ENCODE results near the gene ACBD3. TPM values are rescaled to one million over a fixed set of nuclear protein-coding genes. Genes with fewer than 3 reads are reported as not detected.
A peak's percentile ranks its signal among the peaks of the same experiment; 100 is the strongest.

The ACBD3 gene
- polyA plus RNA-seq: 10 to 100 TPM; 16.1 to 42.4 (median 23.4) TPM
- long read RNA-seq, donor 1: 0 reads
- long read RNA-seq, donor 2, partial matches to known transcripts: 0 of 2 reads
- long read RNA-seq, donor 2, other reads (novel, unspliced or antisense): 0 of 2 reads
- long read RNA-seq, donor 3, partial matches to known transcripts: 14 of 15 reads
- long read RNA-seq, donor 3, other reads (novel, unspliced or antisense): 0 of 15 reads
- long read RNA-seq, donor 4: 0 reads
- long read RNA-seq, donor 5, partial matches to known transcripts: 0 of 2 reads
- long read RNA-seq, donor 5, other reads (novel, unspliced or antisense): 0 of 2 reads
- long read RNA-seq, donor 6, partial matches to known transcripts: 6 of 10 reads
- long read RNA-seq, donor 6, other reads (novel, unspliced or antisense): 0 of 10 reads
- long read RNA-seq, donor 7: 0 reads
- long read RNA-seq, donor 8, partial matches to known transcripts: 0 of 1 reads
- long read RNA-seq, donor 8, other reads (novel, unspliced or antisense): 0 of 1 reads
- long read RNA-seq, donor 9: 0 reads
- long read RNA-seq, donor 10, transcript ACBD3-201 (8 exons, 3,573 nt): major isoform, 5 of 17 reads
- long read RNA-seq, donor 10, partial matches to known transcripts: 12 of 17 reads
- long read RNA-seq, donor 10, other reads (novel, unspliced or antisense): 0 of 17 reads

- H3K27me3 ChIP-seq (ENCODE audit: control insufficient read depth in 3 of 3, insufficient read depth in 3 of 3, low read length in 3 of 3): no peaks in the 10 kb centered on the region
- 0 to 1% (median 1%) methylated on average over 56 to 75 of the region's 75 CpGs for WGBS, 3 donors
- DNase-seq (peak; percentile 87 to 96), FAIRE-seq (no peak)
- H3K9me3 ChIP-seq (ENCODE audit: control insufficient read depth in 2 of 2, insufficient read depth in 1 of 2, low read depth in 1 of 2, low read length in 1 of 2): no peaks in the 10 kb centered on the region
- H3K27ac ChIP-seq (ENCODE audit: low read depth in 1 of 3, low read length in 2 of 3): peak within 1 kb of the TSS; percentile 87 to 99 (median 93)
- peaks cover 2 to 9% (median 7%) of the 10 kb centered on the region in 3 donors for H3K4me1 ChIP-seq (ENCODE audit: control insufficient read depth in 3 of 3, insufficient read depth in 2 of 3, low read depth in 1 of 3, low read length in 2 of 3)
- peaks cover 0 to 15% (median 2%) of the 10 kb centered on the region in 3 donors for H3K36me3 ChIP-seq (ENCODE audit: control insufficient read depth in 3 of 3, insufficient read depth in 2 of 3, low read depth in 1 of 3, low read length in 3 of 3)
- peak within 1 kb of the TSS; percentile 94 to 96 (median 94) for H3K4me3 ChIP-seq (ENCODE audit: low read depth in 1 of 3, low read length in 3 of 3)
Observed at GRCh38 chr1:226186124-226187018, at the start of gene ACBD3. Gene ACBD3, minus strand, starts transcription at chr1:226186741. Its CDS starts 66 bp downstream, at chr1:226186675.

- DNase-seq: no peak
- H3K9me3 ChIP-seq (ENCODE audit: control insufficient read depth in 2 of 2, insufficient read depth in 1 of 2, low read depth in 1 of 2, low read length in 1 of 2): no peaks in the 10 kb centered on the region
- 88 to 96% (median 92%) methylated on average over 3 of the region's 3 CpGs for WGBS, 3 donors
- H3K4me3 ChIP-seq (ENCODE audit: low read depth in 1 of 3, low read length in 3 of 3): no peak overlapping the region
- no peaks in the 10 kb centered on the region for H3K27me3 ChIP-seq (ENCODE audit: control insufficient read depth in 3 of 3, insufficient read depth in 3 of 3, low read length in 3 of 3)
- H3K4me1 ChIP-seq (ENCODE audit: control insufficient read depth in 3 of 3, insufficient read depth in 2 of 3, low read depth in 1 of 3, low read length in 2 of 3): no peaks in the 10 kb centered on the region
- H3K27ac ChIP-seq (ENCODE audit: low read depth in 1 of 3, low read length in 2 of 3): no peak overlapping the region
- FAIRE-seq: no peak
- peaks cover 2 to 10% (median 4%) of the 10 kb centered on the region in 3 donors for H3K36me3 ChIP-seq (ENCODE audit: control insufficient read depth in 3 of 3, insufficient read depth in 2 of 3, low read depth in 1 of 3, low read length in 3 of 3)
Observed at GRCh38 chr1:226233806-226234205, 47.3 kb upstream of the ACBD3 start.

- FAIRE-seq (no peak), DNase-seq (no peak)
- no peaks in the 10 kb centered on the region for H3K4me1 ChIP-seq (ENCODE audit: control insufficient read depth in 3 of 3, insufficient read depth in 2 of 3, low read depth in 1 of 3, low read length in 2 of 3)
- 85 to 89% (median 86%) methylated on average over 6 of the region's 6 CpGs for WGBS, 3 donors
- no peak overlapping the region for H3K4me3 ChIP-seq (ENCODE audit: low read depth in 1 of 3, low read length in 3 of 3)
- no peak overlapping the region for H3K27ac ChIP-seq (ENCODE audit: low read depth in 1 of 3, low read length in 2 of 3)
- no peaks in the 10 kb centered on the region for H3K9me3 ChIP-seq (ENCODE audit: control insufficient read depth in 2 of 2, insufficient read depth in 1 of 2, low read depth in 1 of 2, low read length in 1 of 2)
- peaks cover 2 to 10% (median 4%) of the 10 kb centered on the region in 3 donors for H3K36me3 ChIP-seq (ENCODE audit: control insufficient read depth in 3 of 3, insufficient read depth in 2 of 3, low read depth in 1 of 3, low read length in 3 of 3)
- no peaks in the 10 kb centered on the region for H3K27me3 ChIP-seq (ENCODE audit: control insufficient read depth in 3 of 3, insufficient read depth in 3 of 3, low read length in 3 of 3)
Observed at GRCh38 chr1:226233293-226233692, 46.8 kb upstream of the ACBD3 start.

GRCh38 chr1:226226601-226227000 lies 40.1 kb upstream of the ACBD3 start:
- H3K27ac ChIP-seq (ENCODE audit: low read depth in 1 of 3, low read length in 2 of 3): no peak overlapping the region
- H3K4me1 ChIP-seq (ENCODE audit: control insufficient read depth in 3 of 3, insufficient read depth in 2 of 3, low read depth in 1 of 3, low read length in 2 of 3): no peaks in the 10 kb centered on the region
- peaks cover 0 to 2% (median 0%) of the 10 kb centered on the region in 3 donors for H3K36me3 ChIP-seq (ENCODE audit: control insufficient read depth in 3 of 3, insufficient read depth in 2 of 3, low read depth in 1 of 3, low read length in 3 of 3)
- no peak for DNase-seq
- 86 to 92% (median 90%) methylated on average over 3 of the region's 3 CpGs for WGBS, 3 donors
- no peak overlapping the region for H3K4me3 ChIP-seq (ENCODE audit: low read depth in 1 of 3, low read length in 3 of 3)
- no peaks in the 10 kb centered on the region for H3K9me3 ChIP-seq (ENCODE audit: control insufficient read depth in 2 of 2, insufficient read depth in 1 of 2, low read depth in 1 of 2, low read length in 1 of 2)
- peaks cover 0 to 18% (median 4%) of the 10 kb centered on the region in 3 donors for H3K27me3 ChIP-seq (ENCODE audit: control insufficient read depth in 3 of 3, insufficient read depth in 3 of 3, low read length in 3 of 3)
- no peak for FAIRE-seq

GRCh38 chr1:226223786-226224244 lies 37.3 kb upstream of the ACBD3 start:
- FAIRE-seq: no peak
- peak; percentile 55 to 62 for DNase-seq
- H3K4me3 ChIP-seq (ENCODE audit: low read depth in 1 of 3, low read length in 3 of 3): peak overlapping the region; percentile 13 to 45 (median 27)
- peaks cover 0 to 2% (median 0%) of the 10 kb centered on the region in 3 donors for H3K36me3 ChIP-seq (ENCODE audit: control insufficient read depth in 3 of 3, insufficient read depth in 2 of 3, low read depth in 1 of 3, low read length in 3 of 3)
- peaks cover 0 to 18% (median 4%) of the 10 kb centered on the region in 3 donors for H3K27me3 ChIP-seq (ENCODE audit: control insufficient read depth in 3 of 3, insufficient read depth in 3 of 3, low read length in 3 of 3)
- WGBS, 3 donors: 1 to 3% (median 2%) methylated on average over 34 to 55 of the region's 55 CpGs
- H3K27ac ChIP-seq (ENCODE audit: low read depth in 1 of 3, low read length in 2 of 3): peak overlapping the region in 1 of 3 donors; percentile 34
- no peaks in the 10 kb centered on the region for H3K9me3 ChIP-seq (ENCODE audit: control insufficient read depth in 2 of 2, insufficient read depth in 1 of 2, low read depth in 1 of 2, low read length in 1 of 2)
- H3K4me1 ChIP-seq (ENCODE audit: control insufficient read depth in 3 of 3, insufficient read depth in 2 of 3, low read depth in 1 of 3, low read length in 2 of 3): no peaks in the 10 kb centered on the region

GRCh38 chr1:226223157-226223785 lies 36.7 kb upstream of the ACBD3 start, which contains the start of gene MIXL1:
Gene MIXL1, plus strand, starts transcription at chr1:226223664. Its CDS starts 18 bp downstream, at chr1:226223682.
- 4 to 12% (median 6%) methylated on average over 18 to 62 of the region's 62 CpGs for WGBS, 3 donors
- no peaks in the 10 kb centered on the region for H3K4me1 ChIP-seq (ENCODE audit: control insufficient read depth in 3 of 3, insufficient read depth in 2 of 3, low read depth in 1 of 3, low read length in 2 of 3)
- H3K9me3 ChIP-seq (ENCODE audit: control insufficient read depth in 2 of 2, insufficient read depth in 1 of 2, low read depth in 1 of 2, low read length in 1 of 2): no peaks in the 10 kb centered on the region
- H3K36me3 ChIP-seq (ENCODE audit: control insufficient read depth in 3 of 3, insufficient read depth in 2 of 3, low read depth in 1 of 3, low read length in 3 of 3): no peaks in the 10 kb centered on the region
- H3K27ac ChIP-seq (ENCODE audit: low read depth in 1 of 3, low read length in 2 of 3): peak within 1 kb of the TSS in 1 of 3 donors; percentile 34
- H3K27me3 ChIP-seq (ENCODE audit: control insufficient read depth in 3 of 3, insufficient read depth in 3 of 3, low read length in 3 of 3): peaks cover 0 to 18% (median 4%) of the 10 kb centered on the region in 3 donors
- FAIRE-seq (no peak), DNase-seq (peak in 1 of 2 donors; percentile 34)
- H3K4me3 ChIP-seq (ENCODE audit: low read depth in 1 of 3, low read length in 3 of 3): peak within 1 kb of the TSS; percentile 13 to 45 (median 29)

- Histone ChIP-seq H3K27ac (ENCODE audit: low read depth in 1 of 3, low read length in 2 of 3) (no peak overlapping the region), H3K9me3 (ENCODE audit: control insufficient read depth in 2 of 2, insufficient read depth in 1 of 2, low read depth in 1 of 2, low read length in 1 of 2) (no peaks in the 10 kb centered on the region), H3K4me3 (ENCODE audit: low read depth in 1 of 3, low read length in 3 of 3) (no peak overlapping the region), H3K36me3 (ENCODE audit: control insufficient read depth in 3 of 3, insufficient read depth in 2 of 3, low read depth in 1 of 3, low read length in 3 of 3) (no peaks in the 10 kb centered on the region), H3K27me3 (ENCODE audit: control insufficient read depth in 3 of 3, insufficient read depth in 3 of 3, low read length in 3 of 3) (peaks cover 0 to 18% (median 4%) of the 10 kb centered on the region in 3 donors), H3K4me1 (ENCODE audit: control insufficient read depth in 3 of 3, insufficient read depth in 2 of 3, low read depth in 1 of 3, low read length in 2 of 3) (no peaks in the 10 kb centered on the region)
- 83 to 87% (median 87%) methylated on average over 10 of the region's 10 CpGs for WGBS, 3 donors
- no peak for DNase-seq
- no peak for FAIRE-seq
Observed at GRCh38 chr1:226222686-226223085, 36.1 kb upstream of the ACBD3 start.

All from small intestine (tissue), 16 donors.